B cell (primary cell): Measurements from ENCODE around the gene AUTS2. TPM values are rescaled to one million over a fixed set of nuclear protein-coding genes. Genes with fewer than 3 reads are reported as not detected.

Source experiments
- ATAC-seq: fragments of 200-7000 bp; cut with Tn5 transposase; one replicate; pipeline ENCODE4 v1.10.0; 2021; ENCODE audit warnings: low read depth, mild to moderate bottlenecking, moderate number of reproducible peaks, moderate library complexity
- CTCF ChIA-PET: fragments of 350-600 bp; sonication (Branson Sonifier 250); formaldehyde crosslinking; loops from one replicate; lab custom pipeline; 2021; ENCODE audit warnings: antibody characterized with exemption, inconsistent platforms; lab: Charles Lee
- POLR2A ChIA-PET: fragments of 350-600 bp; sonication (Branson Sonifier 250); formaldehyde crosslinking; loops from one replicate; lab custom pipeline; 2021; ENCODE audit warnings: antibody characterized with exemption; lab: Charles Lee
- DNase-seq: peaks from one replicate; pipeline ENCODE4 v3.0.0; 2013
- H2AFZ ChIP-seq: 2 replicates; pipeline ENCODE4 v1.6.1; 2012; ENCODE audit warnings: mild to moderate bottlenecking, low read depth, low read length; ENCODE audit not compliant: insufficient read depth, poor library complexity, severe bottlenecking
- H3K27ac ChIP-seq, 2 donors: 1 replicate in 1 of 2; 2 replicates in 1 of 2; pipeline ENCODE4 v1.5.1; 2012 to 2013; ENCODE audit warnings: low read length in 2 of 2, mild to moderate bottlenecking in 2 of 2, moderate library complexity in 1 of 2
- H3K27me3 ChIP-seq, 4 experiments: fragments of 200-600 bp in 1 of 4; sonication (generic) in 1 of 4; replicated peaks in 1 of 4; 1 replicate in 2 of 4; 2 replicates in 2 of 4; pipeline versions ENCODE4 v1.6.1 to v1.7.0; 2013 to 2016; ENCODE audit warnings: low read length in 3 of 4, mild to moderate bottlenecking in 2 of 4, mixed read lengths in 1 of 4, moderate library complexity in 1 of 4; ENCODE audit not compliant: insufficient read depth in 4 of 4, control insufficient read depth in 3 of 4; ENCODE audit errors: control extremely low read depth in 1 of 4
- H3K36me3 ChIP-seq, 2 experiments: replicated peaks in 1 of 2; 1 replicate in 1 of 2; 2 replicates in 1 of 2; pipeline versions ENCODE4 v1.6.1 to v1.7.1; 2013; ENCODE audit warnings: low read length in 1 of 2; ENCODE audit not compliant: insufficient read depth in 2 of 2, control insufficient read depth in 1 of 2; ENCODE audit errors: control extremely low read depth in 1 of 2, extremely low read depth in 1 of 2
- H3K4me1 ChIP-seq, 2 donors: fragments of 200-600 bp in 1 of 2; sonication (generic) in 1 of 2; 1 replicate in 1 of 2; 2 replicates in 1 of 2; pipeline versions ENCODE4 v1.5.1 to v1.6.1; 2013 to 2017; ENCODE audit warnings: low read length in 2 of 2; ENCODE audit not compliant: control insufficient read depth in 2 of 2, insufficient read depth in 2 of 2
- H3K4me2 ChIP-seq: replicated peaks from 2 replicates; pipeline ENCODE3; 2012; ENCODE audit warnings: mild to moderate bottlenecking, low read depth, low read length; ENCODE audit not compliant: poor library complexity, severe bottlenecking
- H3K4me3 ChIP-seq, 5 experiments: fragments of 200-600 bp in 1 of 5; sonication (generic) in 1 of 5; 1 replicate in 3 of 5; 2 replicates in 2 of 5; pipeline versions ENCODE4 v1.5.1 to v1.7.0; 2011 to 2016; ENCODE audit warnings: low read length in 4 of 5, mild to moderate bottlenecking in 4 of 5, low read depth in 2 of 5, control low read depth in 1 of 5, moderate library complexity in 1 of 5; ENCODE audit not compliant: insufficient read depth in 1 of 5; ENCODE audit errors: control extremely low read depth in 1 of 5, extremely low read depth in 1 of 5
- H3K79me2 ChIP-seq: fragments of 200-600 bp; sonication (generic); one replicate; pipeline ENCODE4 v1.6.0; 2016; ENCODE audit warnings: low read length; ENCODE audit not compliant: control insufficient read depth, insufficient read depth
- H3K9ac ChIP-seq: fragments of 200-600 bp; sonication (generic); 2 replicates; pipeline ENCODE4 v1.6.1; 2017; ENCODE audit warnings: mild to moderate bottlenecking, low read length, moderate library complexity
- H3K9me3 ChIP-seq, 3 donors: one replicate each; pipeline versions ENCODE4 v1.6.1 to v1.7.1; 2013; ENCODE audit warnings: low read length in 2 of 3; ENCODE audit not compliant: control insufficient read depth in 2 of 3, insufficient read depth in 1 of 3; ENCODE audit errors: control extremely low read depth in 1 of 3
- H4K20me1 ChIP-seq: 2 replicates; pipeline ENCODE4 v1.6.0; 2012; ENCODE audit warnings: mild to moderate bottlenecking, low read length; ENCODE audit not compliant: insufficient read depth, control insufficient read depth, poor library complexity, severe bottlenecking
- H3K27ac Mint-ChIP-seq: one replicate; pipeline ENCODE4 v1.8.0; 2021; ENCODE audit warnings: mixed read lengths
- H3K27me3 Mint-ChIP-seq: one replicate; pipeline ENCODE4 v1.8.0; 2021; ENCODE audit warnings: mixed read lengths
- H3K4me1 Mint-ChIP-seq: one replicate; pipeline ENCODE4 v1.8.0; 2021; ENCODE audit warnings: mixed read lengths
- H3K4me3 Mint-ChIP-seq: one replicate; pipeline ENCODE4 v1.8.0; 2021; ENCODE audit warnings: mixed read lengths
- H3K9me3 Mint-ChIP-seq: one replicate; pipeline ENCODE4 v1.8.0; 2022; ENCODE audit warnings: mixed read lengths; ENCODE audit not compliant: insufficient read depth
- CTCF ChIP-seq: fragments of 200-600 bp; IDR thresholded peaks from one replicate; pipeline ENCODE4 v1.8.0; 2022; ENCODE audit warnings: antibody characterized with exemption, mild to moderate bottlenecking
- EZH2 ChIP-seq: IDR thresholded peaks from 2 replicates; pipeline ENCODE4 v1.6.1; 2012; ENCODE audit warnings: borderline replicate concordance, low read depth, mild to moderate bottlenecking, moderate library complexity, low read length; ENCODE audit not compliant: insufficient read depth, poor library complexity, severe bottlenecking
- WGBS: methylation state at CpG from one replicate; pipeline ENCODE4 v1.1.5; 2013; ENCODE audit warnings: missing lambda C conversion rate; ENCODE audit not compliant: insufficient coverage; 5-methylcytosine and 5-hydroxymethylcytosine counted together
- intact Hi-C: fragments of 100-400 bp; cut with micrococcal nuclease; formaldehyde crosslinking; loops from one replicate; pipeline ENCODE4 v1.10.0; 2022
- polyA plus RNA-seq: library from polyadenylated mRNA; depleted of rRNA; stranded (reverse); fragments of >200 nt; gene quantifications from 2 replicates; pipeline ENCODE4 v1.2.3, GENCODE V29; 2012
- total RNA-seq, 2 donors: library from RNA; stranded (reverse); fragments of 120-200 nt in 1 of 2; gene quantifications; 1 replicate in 1 of 2; 2 replicates in 1 of 2; pipeline versions ENCODE4 v1.2.3 to v1.2.4, GENCODE V29; 2013 to 2022

AUTS2 gene
- total and polyA plus RNA-seq, 2 donors (not counting 1 experiment from before 2014, with no cell fraction given), result 22.3 to 35.0 TPM

- ATAC-seq (no peak), DNase-seq (no peak)
- H3K9ac ChIP-seq, result no peak overlapping the region
- no peaks in the 10 kb centered on the region for H3K36me3 ChIP-seq
- peaks cover 36% of the 10 kb centered on the region for H3K79me2 ChIP-seq
- H3K27ac ChIP-seq, result no peak overlapping the region
- no peak for TF ChIP-seq EZH2
- TF ChIP-seq CTCF, result no peak
- H3K9me3 ChIP-seq, result peaks cover 0 to 3% (median 0%) of the 10 kb centered on the region in 3 donors
- Mint-ChIP-seq H3K27me3 (no peaks in the 10 kb centered on the region), H3K4me3 (no peak overlapping the region), H3K27ac (no peak overlapping the region), H3K4me1 (peaks cover 17% of the 10 kb centered on the region), H3K9me3 (no peaks in the 10 kb centered on the region)
- no peaks in the 10 kb centered on the region for H3K4me1 ChIP-seq
- H3K4me3 ChIP-seq, result no peak overlapping the region
- H2AFZ ChIP-seq, result no peak overlapping the region
- no peak overlapping the region for H3K4me2 ChIP-seq
- intact Hi-C loops, result no loop called here
- H3K27me3 ChIP-seq, result no peaks in the 10 kb centered on the region
- 88% methylated on average over 4 of the region's 4 CpGs for WGBS
- peaks cover 7% of the 10 kb centered on the region for H4K20me1 ChIP-seq
- ChIA-PET CTCF (no interaction called here), POLR2A (no interaction called here)
Observed at GRCh38 chr7:69919426-69920111, 321.3 kb downstream of the AUTS2 start.

DNA sequence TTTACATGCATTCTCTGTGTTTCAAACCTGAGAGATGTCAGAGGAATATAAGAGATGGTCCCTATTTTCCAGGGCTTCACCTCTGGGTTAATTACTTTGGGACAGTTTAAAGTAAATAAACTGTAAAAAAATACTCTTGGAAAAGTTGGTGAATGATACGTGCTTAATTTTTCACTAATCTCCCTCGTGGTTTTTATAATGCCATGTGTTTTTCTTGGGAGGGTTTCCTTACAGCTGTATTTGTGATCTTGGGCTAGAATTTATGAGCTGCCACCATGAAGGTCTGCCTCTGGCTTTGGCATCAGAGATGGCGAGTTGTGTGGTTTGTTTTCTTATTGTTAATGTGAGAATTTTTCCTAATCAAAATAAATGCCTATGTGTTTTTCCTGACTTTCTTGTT, 322.5 kb downstream of the AUTS2 start:
- DNase-seq (no peak), ATAC-seq (no peak)
- Histone ChIP-seq H4K20me1 (peaks cover 7% of the 10 kb centered on the region), H3K27ac (no peak overlapping the region), H3K9me3 (peaks cover 0 to 4% (median 0%) of the 10 kb centered on the region in 3 donors), H3K4me2 (no peak overlapping the region), H3K4me3 (no peak overlapping the region), H3K27me3 (no peaks in the 10 kb centered on the region), H2AFZ (no peak overlapping the region), H3K9ac (no peak overlapping the region), H3K4me1 (no peaks in the 10 kb centered on the region), H3K36me3 (no peaks in the 10 kb centered on the region), H3K79me2 (peaks cover 37% of the 10 kb centered on the region)
- WGBS, result no CpG with 5 or more reads among the region's 3 CpGs
- ChIA-PET POLR2A (no interaction called here), CTCF (no interaction called here)
- no peak overlapping the region for H3K27ac Mint-ChIP-seq
- no peaks in the 10 kb centered on the region for H3K27me3 Mint-ChIP-seq
- intact Hi-C loops, result no loop called here
- H3K9me3 Mint-ChIP-seq, result no peaks in the 10 kb centered on the region
- TF ChIP-seq EZH2 (no peak), CTCF (no peak)
- H3K4me1 Mint-ChIP-seq, result peaks cover 17% of the 10 kb centered on the region
- no peak overlapping the region for H3K4me3 Mint-ChIP-seq
